Neural cell (in vitro differentiated cells): Measurements from ENCODE around the gene CREBRF. TPM values are rescaled to one million over a fixed set of nuclear protein-coding genes. Genes with fewer than 3 reads are reported as not detected.

Experiments
- H2AFZ ChIP-seq: fragments of 200-600, 300-800 bp; sonication (generic), shearing (Covaris generic); 2 replicates; pipeline ENCODE4 v1.6.0; 2014; ENCODE audit warnings: low read depth, mild to moderate bottlenecking, antibody characterized with exemption, low read length, moderate library complexity
- H3F3A ChIP-seq: fragments of 200-600 bp; shearing (Covaris generic); 2 replicates; pipeline ENCODE4 v1.6.1; 2016; ENCODE audit warnings: mild to moderate bottlenecking, moderate library complexity, mixed read lengths, antibody characterized with exemption, low read length; ENCODE audit not compliant: insufficient read depth, poor library complexity, severe bottlenecking
- H3K27ac ChIP-seq: fragments of 200-600, 300-800 bp; sonication (generic), shearing (Covaris generic); 2 replicates; pipeline ENCODE4 v1.5.1; 2014; ENCODE audit warnings: mild to moderate bottlenecking, low read length, moderate library complexity
- H3K27me3 ChIP-seq: fragments of 300-800, 200-600 bp; sonication (generic), shearing (Covaris generic); 2 replicates; pipeline ENCODE4 v1.6.0; 2014; ENCODE audit warnings: mild to moderate bottlenecking, low read depth, low read length, moderate library complexity; ENCODE audit not compliant: insufficient read depth
- H3K36me3 ChIP-seq: fragments of 300-800, 200-600 bp; sonication (generic), shearing (Covaris generic); 2 replicates; pipeline ENCODE4 v1.5.1; 2014; ENCODE audit warnings: mild to moderate bottlenecking, antibody characterized with exemption, low read length, moderate library complexity; ENCODE audit not compliant: insufficient read depth
- H3K4me2 ChIP-seq: fragments of 300-800, 200-600 bp; sonication (generic), shearing (Covaris generic); 2 replicates; pipeline ENCODE4 v1.6.0; 2014; ENCODE audit warnings: mild to moderate bottlenecking, low read length
- H3K4me3 ChIP-seq: fragments of 300-800, 200-600 bp; sonication (generic), shearing (Covaris generic); 2 replicates; pipeline ENCODE4 v1.5.1; 2014; ENCODE audit warnings: mild to moderate bottlenecking, low read length, moderate library complexity
- H3K79me2 ChIP-seq: fragments of 200-600 bp; shearing (Covaris generic); replicated peaks from 2 replicates; pipeline ENCODE4 v1.6.0; 2014; ENCODE audit warnings: mild to moderate bottlenecking, low read length, moderate library complexity; ENCODE audit not compliant: insufficient read depth
- H3K9ac ChIP-seq: fragments of 300-800, 200-600 bp; sonication (generic), shearing (Covaris generic); 2 replicates; pipeline ENCODE4 v1.6.1; 2016; ENCODE audit warnings: mild to moderate bottlenecking, low read length, mixed read lengths
- H3K9me2 ChIP-seq: fragments of 200-600 bp; shearing (Covaris generic); 2 replicates; pipeline ENCODE4 v1.6.1; 2016; ENCODE audit warnings: mild to moderate bottlenecking, low read length, mixed read lengths; ENCODE audit not compliant: insufficient read depth
- H3K9me3 ChIP-seq: fragments of 200-600, 300-800 bp; sonication (generic), shearing (Covaris generic); 2 replicates; pipeline ENCODE4 v1.6.1; 2016; ENCODE audit warnings: mild to moderate bottlenecking, mixed run types, low read length, moderate library complexity, mixed read lengths
- H4K20me1 ChIP-seq: fragments of 200-600 bp; shearing (Covaris generic); 2 replicates; pipeline ENCODE4 v1.6.1; 2016; ENCODE audit warnings: mild to moderate bottlenecking, mixed run types; ENCODE audit not compliant: insufficient read depth
- EP300 ChIP-seq: fragments of 450-650 bp; conservative IDR thresholded peaks from 2 replicates; pipeline ENCODE4 v1.6.1; 2014; ENCODE audit warnings: antibody characterized with exemption, mild to moderate bottlenecking, moderate library complexity; ENCODE audit not compliant: poor library complexity, severe bottlenecking
- EZH2 ChIP-seq: fragments of 200-600, 300-800 bp; shearing (Covaris generic), sonication (generic); IDR thresholded peaks from 2 replicates; pipeline ENCODE4 v1.6.1; 2014; ENCODE audit warnings: antibody characterized with exemption, low read length, borderline replicate concordance, mild to moderate bottlenecking; ENCODE audit not compliant: insufficient read depth, poor library complexity, severe bottlenecking
- MXI1 ChIP-seq: fragments of 450-650 bp; conservative IDR thresholded peaks from 2 replicates; pipeline ENCODE4 v1.6.1; 2014; ENCODE audit warnings: antibody characterized with exemption, mild to moderate bottlenecking; ENCODE audit not compliant: poor library complexity, severe bottlenecking
- POLR2AphosphoS5 ChIP-seq: IDR thresholded peaks from 2 replicates; pipeline ENCODE4 v1.6.1; 2012
- RAD21 ChIP-seq: fragments of 450-650 bp; conservative IDR thresholded peaks from 2 replicates; pipeline ENCODE4 v1.6.1; 2014; ENCODE audit warnings: antibody characterized with exemption, mild to moderate bottlenecking, moderate library complexity
- SMC3 ChIP-seq: fragments of 450-650 bp; conservative IDR thresholded peaks from 2 replicates; pipeline ENCODE4 v1.6.1; 2014; ENCODE audit warnings: antibody characterized with exemption, mild to moderate bottlenecking, moderate library complexity; ENCODE audit not compliant: poor library complexity
- TAF1 ChIP-seq: IDR thresholded peaks from 2 replicates; pipeline ENCODE4 v1.6.1; 2012; ENCODE audit warnings: low read depth
- polyA plus RNA-seq: library from polyadenylated mRNA; depleted of rRNA; stranded (reverse); fragments of >200 nt; gene quantifications from 2 replicates; pipeline ENCODE4 v1.2.3, GENCODE V29; 2014
- TF ChIP-seq, protein P1 (sequence below): IDR thresholded peaks from 2 replicates; pipeline ENCODE4 v1.6.1; 2012; ENCODE audit warnings: borderline replicate concordance
- TF ChIP-seq, protein P2 (sequence below): fragments of 450-650 bp; IDR thresholded peaks from 2 replicates; pipeline ENCODE4 v1.5.1; 2014; ENCODE audit warnings: antibody characterized with exemption, mild to moderate bottlenecking, moderate library complexity; ENCODE audit not compliant: poor library complexity, severe bottlenecking

Gene CREBRF
- polyA plus RNA-seq, 1 donor from 2014 or later, result 9.3 TPM

- Histone ChIP-seq H3F3A (no peaks in the 10 kb centered on the region), H3K79me2 (no peaks in the 10 kb centered on the region), H3K4me3 (no peak overlapping the region), H3K9ac (no peak overlapping the region), H2AFZ (no peak overlapping the region), H3K27me3 (no peaks in the 10 kb centered on the region), H3K9me3 (no peaks in the 10 kb centered on the region), H3K9me2 (no peaks in the 10 kb centered on the region), H3K27ac (no peak overlapping the region), H3K36me3 (peaks cover 10% of the 10 kb centered on the region), H4K20me1 (no peaks in the 10 kb centered on the region), H3K4me2 (no peak overlapping the region)
- TF ChIP-seq MXI1 (no peak), SMC3 (no peak), TAF1 (no peak), EZH2 (no peak), RAD21 (no peak), POLR2AphosphoS5 (no peak), EP300 (no peak)
- TF ChIP-seq, protein P1, sequence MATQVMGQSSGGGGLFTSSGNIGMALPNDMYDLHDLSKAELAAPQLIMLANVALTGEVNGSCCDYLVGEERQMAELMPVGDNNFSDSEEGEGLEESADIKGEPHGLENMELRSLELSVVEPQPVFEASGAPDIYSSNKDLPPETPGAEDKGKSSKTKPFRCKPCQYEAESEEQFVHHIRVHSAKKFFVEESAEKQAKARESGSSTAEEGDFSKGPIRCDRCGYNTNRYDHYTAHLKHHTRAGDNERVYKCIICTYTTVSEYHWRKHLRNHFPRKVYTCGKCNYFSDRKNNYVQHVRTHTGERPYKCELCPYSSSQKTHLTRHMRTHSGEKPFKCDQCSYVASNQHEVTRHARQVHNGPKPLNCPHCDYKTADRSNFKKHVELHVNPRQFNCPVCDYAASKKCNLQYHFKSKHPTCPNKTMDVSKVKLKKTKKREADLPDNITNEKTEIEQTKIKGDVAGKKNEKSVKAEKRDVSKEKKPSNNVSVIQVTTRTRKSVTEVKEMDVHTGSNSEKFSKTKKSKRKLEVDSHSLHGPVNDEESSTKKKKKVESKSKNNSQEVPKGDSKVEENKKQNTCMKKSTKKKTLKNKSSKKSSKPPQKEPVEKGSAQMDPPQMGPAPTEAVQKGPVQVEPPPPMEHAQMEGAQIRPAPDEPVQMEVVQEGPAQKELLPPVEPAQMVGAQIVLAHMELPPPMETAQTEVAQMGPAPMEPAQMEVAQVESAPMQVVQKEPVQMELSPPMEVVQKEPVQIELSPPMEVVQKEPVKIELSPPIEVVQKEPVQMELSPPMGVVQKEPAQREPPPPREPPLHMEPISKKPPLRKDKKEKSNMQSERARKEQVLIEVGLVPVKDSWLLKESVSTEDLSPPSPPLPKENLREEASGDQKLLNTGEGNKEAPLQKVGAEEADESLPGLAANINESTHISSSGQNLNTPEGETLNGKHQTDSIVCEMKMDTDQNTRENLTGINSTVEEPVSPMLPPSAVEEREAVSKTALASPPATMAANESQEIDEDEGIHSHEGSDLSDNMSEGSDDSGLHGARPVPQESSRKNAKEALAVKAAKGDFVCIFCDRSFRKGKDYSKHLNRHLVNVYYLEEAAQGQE, result no peak
- TF ChIP-seq, protein P2, sequence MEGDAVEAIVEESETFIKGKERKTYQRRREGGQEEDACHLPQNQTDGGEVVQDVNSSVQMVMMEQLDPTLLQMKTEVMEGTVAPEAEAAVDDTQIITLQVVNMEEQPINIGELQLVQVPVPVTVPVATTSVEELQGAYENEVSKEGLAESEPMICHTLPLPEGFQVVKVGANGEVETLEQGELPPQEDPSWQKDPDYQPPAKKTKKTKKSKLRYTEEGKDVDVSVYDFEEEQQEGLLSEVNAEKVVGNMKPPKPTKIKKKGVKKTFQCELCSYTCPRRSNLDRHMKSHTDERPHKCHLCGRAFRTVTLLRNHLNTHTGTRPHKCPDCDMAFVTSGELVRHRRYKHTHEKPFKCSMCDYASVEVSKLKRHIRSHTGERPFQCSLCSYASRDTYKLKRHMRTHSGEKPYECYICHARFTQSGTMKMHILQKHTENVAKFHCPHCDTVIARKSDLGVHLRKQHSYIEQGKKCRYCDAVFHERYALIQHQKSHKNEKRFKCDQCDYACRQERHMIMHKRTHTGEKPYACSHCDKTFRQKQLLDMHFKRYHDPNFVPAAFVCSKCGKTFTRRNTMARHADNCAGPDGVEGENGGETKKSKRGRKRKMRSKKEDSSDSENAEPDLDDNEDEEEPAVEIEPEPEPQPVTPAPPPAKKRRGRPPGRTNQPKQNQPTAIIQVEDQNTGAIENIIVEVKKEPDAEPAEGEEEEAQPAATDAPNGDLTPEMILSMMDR, result no peak
Measured at GRCh38 chr5:173090639-173091038, 34.5 kb downstream of the CREBRF start.

DNA sequence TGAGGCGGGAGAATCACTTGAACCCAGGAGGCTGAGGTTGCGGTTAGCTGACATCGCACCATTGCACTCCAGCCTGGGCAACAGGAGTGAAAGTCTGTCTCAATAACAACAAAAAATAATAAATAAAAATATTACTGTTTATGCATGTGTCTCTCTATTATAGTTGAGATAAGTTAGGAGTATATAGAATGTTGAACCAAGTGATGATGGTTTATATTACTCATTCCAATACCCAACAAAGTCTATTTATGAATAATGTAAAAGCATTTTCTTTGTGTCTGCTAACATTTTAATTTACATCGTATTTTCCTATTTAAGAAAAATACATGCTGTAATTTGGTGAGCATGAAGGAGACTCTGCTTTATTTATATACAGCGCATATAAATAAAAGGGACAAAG, 35.8 kb downstream of the CREBRF start:
- Histone ChIP-seq H3K9me2 (no peaks in the 10 kb centered on the region), H3K79me2 (no peaks in the 10 kb centered on the region), H3K4me3 (no peak overlapping the region), H2AFZ (no peak overlapping the region), H3K27me3 (no peaks in the 10 kb centered on the region), H3K9me3 (no peaks in the 10 kb centered on the region), H4K20me1 (no peaks in the 10 kb centered on the region), H3K4me2 (no peak overlapping the region), H3F3A (no peaks in the 10 kb centered on the region), H3K36me3 (peaks cover 10% of the 10 kb centered on the region), H3K9ac (no peak overlapping the region), H3K27ac (no peak overlapping the region)
- TF ChIP-seq EZH2 (no peak), EP300 (no peak), RAD21 (no peak), SMC3 (no peak), POLR2AphosphoS5 (no peak), TAF1 (no peak), MXI1 (no peak)
- TF ChIP-seq, protein P2, result no peak
- TF ChIP-seq, protein P1, result no peak
